ENCODE measurements around the gene CDH12.
"Not testable (repeated sequence)": the region's sequence is repeated elsewhere in the genome, so short reads cannot be mapped to it uniquely, and the experiment has no call there.

Gene CDH12

GRCh38 chr5:22213703-22214495, 639.2 kb downstream of the CDH12 start:
- in situ Hi-C loops (cut with MboI; ENCODE audit: low sequenced_read_pairs); H3K36me3 ChIP-seq (replicated peaks); H3K4me3 ChIP-seq; H3K27me3 ChIP-seq (ENCODE audit: low read depth); H3K9me3 ChIP-seq; H3K4me1 ChIP-seq: not testable (repeated sequence)
- DNase-seq (ENCODE audit: low spot score in 2 of 2), result peak in 1 of 2 experiments; percentile 62

GRCh38 chr5:22212254-22212991, 640.7 kb downstream of the CDH12 start:
- H3K36me3 ChIP-seq (replicated peaks); DNase-seq (ENCODE audit: low spot score in 2 of 2); H3K4me3 ChIP-seq; H3K27me3 ChIP-seq (ENCODE audit: low read depth); in situ Hi-C loops (cut with MboI; ENCODE audit: low sequenced_read_pairs); H3K9me3 ChIP-seq; H3K4me1 ChIP-seq: not testable (repeated sequence)

GRCh38 chr5:22208463-22208862, 644.7 kb downstream of the CDH12 start:
- DNase-seq (ENCODE audit: low spot score in 2 of 2); H3K27me3 ChIP-seq (ENCODE audit: low read depth); H3K36me3 ChIP-seq (replicated peaks); H3K9me3 ChIP-seq; in situ Hi-C loops (cut with MboI; ENCODE audit: low sequenced_read_pairs); H3K4me1 ChIP-seq; H3K4me3 ChIP-seq: not testable (repeated sequence)

GRCh38 chr5:22188651-22189050, 664.5 kb downstream of the CDH12 start:
- H3K4me3 ChIP-seq; H3K27me3 ChIP-seq (ENCODE audit: low read depth); H3K36me3 ChIP-seq (replicated peaks); H3K9me3 ChIP-seq; in situ Hi-C loops (cut with MboI; ENCODE audit: low sequenced_read_pairs); DNase-seq (ENCODE audit: low spot score in 2 of 2); H3K4me1 ChIP-seq: not testable (repeated sequence)

GRCh38 chr5:22187632-22188228, 665.4 kb downstream of the CDH12 start:
- in situ Hi-C loops (cut with MboI; ENCODE audit: low sequenced_read_pairs); DNase-seq (ENCODE audit: low spot score in 2 of 2); H3K27me3 ChIP-seq (ENCODE audit: low read depth); H3K4me3 ChIP-seq; H3K4me1 ChIP-seq; H3K9me3 ChIP-seq; H3K36me3 ChIP-seq (replicated peaks): not testable (repeated sequence)

DNA sequence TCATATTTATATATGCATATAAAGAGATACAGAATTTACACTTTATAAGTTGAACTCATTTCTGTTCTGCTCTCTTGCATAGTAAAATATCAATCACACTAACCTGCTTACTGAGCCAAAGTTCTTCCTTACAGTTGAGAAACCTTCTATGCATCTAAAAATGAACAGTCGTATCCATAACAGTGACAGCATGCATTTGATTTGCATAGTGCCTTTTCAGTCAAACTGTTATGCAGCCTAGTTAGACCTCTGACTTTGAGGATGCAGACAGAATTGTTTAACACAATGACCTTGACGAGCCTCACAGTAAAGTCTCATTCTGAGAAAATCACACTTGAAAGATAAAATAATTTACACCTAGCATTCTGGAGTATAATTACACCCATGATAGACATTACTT, 683.9 kb downstream of the CDH12 start:
- H3K4me3 ChIP-seq; H3K36me3 ChIP-seq (replicated peaks); H3K4me1 ChIP-seq; DNase-seq (ENCODE audit: low spot score in 2 of 2); in situ Hi-C loops (cut with MboI; ENCODE audit: low sequenced_read_pairs); H3K9me3 ChIP-seq; H3K27me3 ChIP-seq (ENCODE audit: low read depth): not testable (repeated sequence)

GRCh38 chr5:22168704-22169103, 684.4 kb downstream of the CDH12 start:
- H3K4me3 ChIP-seq; H3K9me3 ChIP-seq; H3K27me3 ChIP-seq (ENCODE audit: low read depth); in situ Hi-C loops (cut with MboI; ENCODE audit: low sequenced_read_pairs); H3K36me3 ChIP-seq (replicated peaks); DNase-seq (ENCODE audit: low spot score in 2 of 2); H3K4me1 ChIP-seq: not testable (repeated sequence)

GRCh38 chr5:22165931-22166330, 687.2 kb downstream of the CDH12 start:
- H3K27me3 ChIP-seq (ENCODE audit: low read depth); H3K36me3 ChIP-seq (replicated peaks); in situ Hi-C loops (cut with MboI; ENCODE audit: low sequenced_read_pairs); H3K9me3 ChIP-seq; DNase-seq (ENCODE audit: low spot score in 2 of 2); H3K4me3 ChIP-seq; H3K4me1 ChIP-seq: not testable (repeated sequence)

- in situ Hi-C loops (cut with MboI; ENCODE audit: low sequenced_read_pairs), result not testable (repeated sequence)
Measured at GRCh38 chr5:22164910-22165748, 688.0 kb downstream of the CDH12 start.

DNA sequence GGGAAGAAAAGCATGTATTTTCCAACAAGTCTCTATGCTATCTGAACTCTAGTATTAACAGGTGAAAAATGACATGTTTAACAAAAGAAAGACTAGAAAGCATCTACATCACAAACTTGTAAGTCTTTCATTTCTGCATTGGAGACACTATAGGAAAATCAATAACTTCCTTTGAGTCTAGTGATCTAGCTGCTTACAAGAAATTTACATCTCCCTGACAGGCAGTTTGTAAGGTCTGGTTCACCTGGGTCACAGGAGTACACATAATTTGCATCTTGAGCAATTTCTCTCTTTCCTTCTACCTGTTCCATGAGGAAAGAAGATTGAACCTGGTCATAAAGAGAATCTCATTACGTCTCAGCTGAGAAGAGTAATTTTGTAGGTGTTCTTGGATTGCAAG, 696.2 kb downstream of the CDH12 start:
- in situ Hi-C loops (cut with MboI; ENCODE audit: low sequenced_read_pairs); H3K27me3 ChIP-seq (ENCODE audit: low read depth): not testable (repeated sequence)

More at GRCh38 chr5:22164910-22165748, 688.0 kb downstream of the CDH12 start:
- not testable (repeated sequence) for H3K9me3 ChIP-seq; H3K27me3 ChIP-seq (ENCODE audit: low read depth); H3K36me3 ChIP-seq (replicated peaks); H3K4me3 ChIP-seq; H3K4me1 ChIP-seq
- DNase-seq (ENCODE audit: low spot score in 2 of 2), result peak; percentile 18 to 24

DNA sequence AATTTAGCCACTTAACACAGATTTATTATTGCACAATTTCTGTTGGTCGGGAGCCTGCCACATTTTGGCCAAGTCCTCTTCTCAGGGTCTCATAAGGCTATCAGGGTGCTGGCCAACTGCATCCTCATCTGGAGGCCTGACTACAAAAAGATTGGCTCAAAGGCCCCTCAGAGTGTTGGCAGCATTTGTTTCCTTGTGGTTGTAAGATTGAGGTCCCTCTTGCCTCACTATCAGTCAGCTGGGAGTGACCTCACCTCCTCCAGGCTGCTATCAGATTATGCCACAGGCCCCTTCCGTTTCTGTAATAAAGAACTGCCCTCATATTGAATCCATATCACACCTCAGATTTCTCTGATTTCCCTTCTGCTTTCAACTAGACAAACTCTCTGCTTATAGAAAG, 698.4 kb downstream of the CDH12 start:
- H3K27me3 ChIP-seq (ENCODE audit: low read depth); in situ Hi-C loops (cut with MboI; ENCODE audit: low sequenced_read_pairs); H3K4me1 ChIP-seq; DNase-seq (ENCODE audit: low spot score in 2 of 2); H3K9me3 ChIP-seq; H3K4me3 ChIP-seq; H3K36me3 ChIP-seq (replicated peaks): not testable (repeated sequence)

More for the DNA sequence above, 696.2 kb downstream of the CDH12 start:
- H3K4me1 ChIP-seq; H3K9me3 ChIP-seq; H3K36me3 ChIP-seq (replicated peaks); DNase-seq (ENCODE audit: low spot score in 2 of 2); H3K4me3 ChIP-seq: not testable (repeated sequence)

DNA sequence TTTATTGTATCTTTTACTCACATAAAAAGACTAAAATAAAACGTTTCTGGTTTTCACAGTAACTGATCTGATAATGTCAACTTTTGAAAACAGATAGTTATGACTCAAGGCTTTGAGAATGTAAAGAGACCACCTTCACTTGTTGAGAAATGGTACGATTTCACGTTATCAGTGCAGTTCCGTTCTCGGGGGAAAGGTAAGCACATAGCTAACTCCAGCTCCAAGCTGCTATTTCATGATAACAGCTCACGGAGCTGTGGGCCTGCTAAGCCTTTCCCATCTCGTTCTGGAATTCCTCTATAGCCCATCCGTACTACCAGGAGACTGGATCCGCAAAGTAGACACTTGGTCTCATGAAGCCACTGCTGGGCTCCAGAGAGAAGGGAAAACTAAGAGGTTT, 701.3 kb downstream of the CDH12 start:
- in situ Hi-C loops (cut with MboI; ENCODE audit: low sequenced_read_pairs); DNase-seq (ENCODE audit: low spot score in 2 of 2); H3K4me3 ChIP-seq; H3K9me3 ChIP-seq; H3K36me3 ChIP-seq (replicated peaks); H3K4me1 ChIP-seq; H3K27me3 ChIP-seq (ENCODE audit: low read depth): not testable (repeated sequence)

DNA sequence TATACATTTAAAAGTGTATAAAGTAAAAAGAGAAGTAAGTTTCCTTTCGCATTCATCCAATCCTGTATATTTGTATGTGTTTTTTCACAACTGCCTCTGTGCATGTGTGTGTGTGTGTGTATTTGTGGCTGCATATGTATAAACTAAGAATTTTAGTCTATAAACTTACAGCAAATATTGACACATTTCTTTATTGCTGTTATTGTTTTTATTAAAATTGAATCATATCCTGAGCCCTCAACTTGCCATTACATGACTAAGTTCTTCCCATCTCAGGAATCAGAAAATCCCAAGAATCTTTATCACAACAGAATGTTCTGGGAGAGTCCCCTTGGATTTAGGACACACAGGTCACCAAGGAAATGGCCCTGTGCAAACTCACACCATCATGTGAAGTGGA, 712.7 kb downstream of the CDH12 start:
- H3K4me3 ChIP-seq; H3K4me1 ChIP-seq; DNase-seq (ENCODE audit: low spot score in 2 of 2); H3K9me3 ChIP-seq; H3K27me3 ChIP-seq (ENCODE audit: low read depth); H3K36me3 ChIP-seq (replicated peaks); in situ Hi-C loops (cut with MboI; ENCODE audit: low sequenced_read_pairs): not testable (repeated sequence)
